AG09319 (cell line): Measurements from ENCODE around the gene ACTL10.

Source experiments
- DNase-seq: peaks from one replicate; pipeline ENCODE4 v3.0.0-alpha.2; 2010; ENCODE audit warnings: low read depth; ENCODE audit errors: extremely low read depth
- TF ChIP-seq, protein P1 (sequence below): IDR thresholded peaks from 2 replicates; pipeline ENCODE4 v1.5.1; 2011; ENCODE audit warnings: low read depth, mild to moderate bottlenecking, inconsistent platforms, low read length, moderate library complexity

The ACTL10 gene

DNA sequence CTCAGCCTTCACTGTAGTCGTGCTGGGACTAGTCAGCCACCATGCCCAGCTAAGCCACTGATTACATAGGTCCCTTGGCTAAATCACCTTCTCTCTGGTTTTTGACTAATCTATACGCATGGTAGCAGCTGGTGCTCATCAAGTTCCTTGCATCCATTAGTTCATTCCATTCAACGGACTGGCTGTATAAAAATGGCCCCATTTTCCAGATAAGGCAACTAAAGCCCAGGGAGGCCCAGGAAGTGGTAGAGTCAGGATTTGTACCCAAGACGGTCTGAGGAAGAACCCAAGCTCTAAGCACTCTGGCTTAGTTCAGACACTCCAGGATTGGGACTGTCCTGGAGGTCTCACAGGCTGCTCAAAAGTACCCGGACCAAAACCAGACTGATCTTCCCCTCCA is 14.5 kb downstream of the ACTL10 start:
- TF ChIP-seq, protein P1, sequence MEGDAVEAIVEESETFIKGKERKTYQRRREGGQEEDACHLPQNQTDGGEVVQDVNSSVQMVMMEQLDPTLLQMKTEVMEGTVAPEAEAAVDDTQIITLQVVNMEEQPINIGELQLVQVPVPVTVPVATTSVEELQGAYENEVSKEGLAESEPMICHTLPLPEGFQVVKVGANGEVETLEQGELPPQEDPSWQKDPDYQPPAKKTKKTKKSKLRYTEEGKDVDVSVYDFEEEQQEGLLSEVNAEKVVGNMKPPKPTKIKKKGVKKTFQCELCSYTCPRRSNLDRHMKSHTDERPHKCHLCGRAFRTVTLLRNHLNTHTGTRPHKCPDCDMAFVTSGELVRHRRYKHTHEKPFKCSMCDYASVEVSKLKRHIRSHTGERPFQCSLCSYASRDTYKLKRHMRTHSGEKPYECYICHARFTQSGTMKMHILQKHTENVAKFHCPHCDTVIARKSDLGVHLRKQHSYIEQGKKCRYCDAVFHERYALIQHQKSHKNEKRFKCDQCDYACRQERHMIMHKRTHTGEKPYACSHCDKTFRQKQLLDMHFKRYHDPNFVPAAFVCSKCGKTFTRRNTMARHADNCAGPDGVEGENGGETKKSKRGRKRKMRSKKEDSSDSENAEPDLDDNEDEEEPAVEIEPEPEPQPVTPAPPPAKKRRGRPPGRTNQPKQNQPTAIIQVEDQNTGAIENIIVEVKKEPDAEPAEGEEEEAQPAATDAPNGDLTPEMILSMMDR, result no peak
- DNase-seq, result no peak

DNA sequence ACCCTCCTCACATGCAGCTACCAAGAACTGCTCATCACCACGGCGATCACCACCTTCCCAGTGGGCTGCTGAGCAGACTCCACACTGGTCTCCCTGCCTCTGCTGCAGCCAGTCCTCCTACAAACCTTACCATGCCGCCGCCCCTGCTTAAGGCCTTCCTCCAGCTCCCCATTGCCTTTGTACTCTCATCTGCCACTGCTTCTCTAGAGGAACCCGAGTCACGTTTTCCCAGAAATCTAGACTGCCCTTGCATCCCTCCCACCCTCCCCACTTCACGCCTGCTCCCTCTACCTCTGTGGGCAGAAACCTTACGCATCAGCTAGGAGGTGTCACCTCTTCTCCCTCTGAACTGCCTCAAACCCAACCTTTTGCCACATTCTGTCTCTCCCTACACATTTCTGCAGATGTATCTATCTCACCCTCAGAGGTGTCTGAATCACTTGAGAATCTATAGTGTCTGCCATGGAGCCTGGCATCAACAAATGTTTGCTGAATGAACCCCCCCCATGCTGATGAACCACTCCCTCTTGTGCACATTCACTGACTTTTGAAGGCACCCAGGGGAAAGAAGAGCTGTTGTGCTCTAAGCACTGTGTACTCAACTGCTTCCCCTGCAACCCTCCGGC is 15.1 kb downstream of the ACTL10 start:
- TF ChIP-seq, protein P1, result no peak
- DNase-seq, result no peak

DNA sequence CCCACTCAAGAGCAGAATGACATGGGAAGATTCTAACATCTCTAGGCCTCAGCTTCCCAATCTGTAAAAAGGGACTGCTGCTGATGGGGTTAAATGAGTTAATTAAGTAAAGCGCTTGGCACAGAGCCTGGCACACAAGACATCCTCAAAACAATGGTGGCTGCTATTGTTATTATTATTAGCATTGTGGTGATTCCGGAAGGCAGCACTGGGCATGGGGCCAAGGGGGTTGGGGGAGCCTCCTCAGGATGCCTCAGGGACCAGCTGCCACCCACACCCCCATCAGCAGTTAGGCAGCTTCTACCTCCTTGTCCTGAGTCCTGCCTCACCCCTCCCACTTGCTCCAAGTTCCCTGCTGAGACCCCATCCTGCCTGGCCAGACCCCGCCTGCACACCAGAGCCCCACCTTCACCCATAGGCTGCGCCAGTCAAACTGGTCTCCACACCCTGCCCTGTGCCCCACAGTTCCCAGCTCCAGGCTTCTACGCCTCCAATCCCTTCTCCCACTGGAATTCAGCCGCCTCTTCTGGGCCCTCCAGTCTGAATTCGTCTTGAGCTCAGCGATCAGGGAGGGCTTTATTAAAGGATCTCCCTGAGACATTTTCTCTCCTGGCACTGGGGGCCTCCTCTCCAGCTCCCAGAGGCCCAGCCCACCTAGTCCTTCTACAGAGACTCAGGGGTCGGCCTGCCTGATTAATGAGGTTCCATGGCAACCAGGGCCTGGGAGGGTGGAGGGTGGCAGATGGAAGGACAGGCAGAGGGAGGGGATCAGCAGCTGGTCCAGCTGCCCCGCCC is 18.0 kb downstream of the ACTL10 start:
- no peak for DNase-seq
- TF ChIP-seq, protein P1, result no peak

DNA sequence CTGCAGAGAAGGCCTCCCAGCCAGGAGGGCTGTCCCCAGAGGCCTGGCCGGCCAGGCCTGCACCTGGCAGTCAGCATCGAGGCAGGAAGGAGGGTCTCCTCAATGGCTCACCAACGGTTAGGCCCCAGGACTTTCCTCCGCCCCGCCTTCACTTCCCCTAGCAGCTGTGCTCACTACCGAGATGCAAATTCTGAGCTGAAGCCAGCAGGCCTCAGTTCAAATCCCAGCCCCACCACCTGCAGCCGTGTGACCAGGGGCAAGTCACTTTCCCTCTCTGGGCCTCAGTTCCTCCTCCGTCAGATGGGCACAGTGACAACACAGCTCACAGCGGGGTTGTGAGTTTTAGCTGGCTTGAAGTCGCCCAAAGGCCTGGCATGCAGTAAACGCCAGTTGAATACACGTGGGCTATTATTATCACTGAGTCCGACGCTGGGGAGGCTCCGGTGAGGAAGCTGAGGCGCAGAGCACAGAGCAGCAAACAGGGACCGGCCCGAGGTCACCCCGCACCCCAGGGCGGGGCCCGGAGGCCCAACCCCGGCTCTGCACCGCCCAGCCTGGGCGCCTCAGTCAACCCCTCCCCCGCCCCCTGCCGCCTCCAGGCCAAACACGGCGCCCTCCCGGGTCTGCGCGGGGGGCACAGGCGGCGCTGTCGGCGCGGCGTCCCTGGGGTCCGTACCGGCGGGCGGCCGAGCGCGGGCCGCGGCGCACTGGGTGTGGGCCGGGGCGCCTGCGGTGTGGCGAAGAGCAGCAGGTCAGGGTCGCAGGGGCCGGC is 18.8 kb downstream of the ACTL10 start:
- TF ChIP-seq, protein P1, result no peak
- no peak for DNase-seq

DNA sequence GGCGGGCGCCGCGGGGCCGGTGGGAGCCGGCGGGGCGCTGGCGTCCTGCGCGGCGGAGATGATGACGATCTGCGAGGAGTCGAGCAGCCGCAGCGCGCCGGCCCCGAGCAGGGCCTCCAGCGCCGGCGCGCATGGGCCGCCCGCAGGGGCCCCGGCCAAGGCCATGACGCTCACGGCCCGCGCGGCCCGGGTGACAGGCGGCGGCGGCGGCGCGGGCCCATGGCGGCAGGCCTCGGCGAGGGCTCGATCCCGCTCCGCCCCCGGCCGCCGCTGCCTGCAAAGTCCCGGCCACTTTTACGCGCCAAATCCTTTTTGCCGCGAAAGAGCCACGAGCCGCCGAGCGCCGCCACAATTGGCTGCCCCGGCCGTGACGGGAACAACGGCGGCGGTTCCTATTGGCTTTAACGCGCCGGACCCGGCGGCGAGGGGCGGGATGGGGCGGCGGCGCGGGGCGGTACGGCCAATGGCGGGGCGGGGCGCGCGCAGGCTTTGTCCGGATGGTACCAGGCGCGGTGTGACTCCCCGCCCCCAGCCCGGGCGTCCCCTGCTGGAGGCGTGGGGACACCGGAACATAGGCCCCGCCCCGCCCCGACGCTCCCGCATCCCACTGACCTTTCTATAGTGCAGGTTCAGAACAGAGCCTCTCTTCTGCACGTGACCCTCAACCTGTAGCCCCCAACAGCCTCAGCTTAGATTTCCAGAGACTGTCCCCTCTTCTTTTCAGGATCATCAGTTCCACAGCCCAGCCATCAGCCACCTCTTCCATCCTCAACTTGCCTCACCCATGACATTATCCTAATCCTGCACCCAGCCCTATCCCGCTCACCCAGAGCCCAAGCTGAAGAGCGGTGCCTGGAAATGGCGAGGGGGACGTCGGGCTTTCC is 19.6 kb downstream of the ACTL10 start, which contains the start of gene E2F1:
Gene E2F1 (minus strand): TSS at position 286 of the 884 bp plus-strand sequence. CDS start 121 bp downstream, at position 165.
- DNase-seq, result peak; percentile 65
- TF ChIP-seq, protein P1, result peak; percentile 27

DNA sequence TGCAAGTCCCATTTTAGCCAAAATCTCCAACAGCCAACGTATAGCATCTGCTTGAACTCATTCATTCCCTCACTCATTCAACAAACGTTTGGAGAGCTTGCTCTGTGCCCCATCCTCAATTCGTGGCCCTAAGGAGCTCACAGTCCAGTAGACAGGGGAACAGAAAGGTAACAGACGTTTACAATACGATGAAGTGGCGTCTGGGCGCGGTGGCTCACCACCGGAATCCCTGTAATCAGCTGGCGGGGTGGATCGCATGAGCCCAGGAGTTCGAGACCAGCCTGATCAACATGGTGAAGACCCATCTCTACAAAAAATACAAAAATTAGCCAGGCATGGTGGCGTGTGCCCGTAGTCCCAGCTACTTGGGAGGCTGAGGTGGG is 20.2 kb downstream of the ACTL10 start:
- no peak for DNase-seq

More for the DNA sequence above, 20.2 kb downstream of the ACTL10 start:
- TF ChIP-seq, protein P1, result no peak
